GM19468 (cell line): Measurements from ENCODE around the gene STARD5.
A peak's percentile ranks its signal among the peaks of the same experiment; 100 is the strongest.

Experiments used
- ATAC-seq: cut with Tn5 transposase; IDR thresholded peaks from one replicate; pipeline ENCODE4 v1.9.1; 2021; ENCODE audit warnings: mild to moderate bottlenecking, moderate library complexity, moderate number of reproducible peaks; ENCODE audit not compliant: unreplicated experiment; ENCODE audit errors: extremely low read depth

STARD5 gene

GRCh38 chr15:81297147-81297572 is 26.8 kb downstream of the STARD5 start:
- ATAC-seq: no peak

GRCh38 chr15:81296673-81297072 is 27.3 kb downstream of the STARD5 start:
- ATAC-seq: peak; percentile 35

- no peak for ATAC-seq
Measured at GRCh38 chr15:81296186-81296585, 27.8 kb downstream of the STARD5 start.

- ATAC-seq: no peak
Measured at GRCh38 chr15:81295486-81296121, 28.3 kb downstream of the STARD5 start.

- ATAC-seq: no peak
Measured at GRCh38 chr15:81294516-81294880, 29.4 kb downstream of the STARD5 start.

- ATAC-seq: peak; percentile 81
Measured at GRCh38 chr15:81293728-81294515, 30.0 kb downstream of the STARD5 start.

GRCh38 chr15:81292523-81293001 is 31.4 kb downstream of the STARD5 start:
- no peak for ATAC-seq

- no peak for ATAC-seq
Measured at GRCh38 chr15:81291916-81292522, 31.9 kb downstream of the STARD5 start.

- no peak for ATAC-seq
Measured at GRCh38 chr15:81289910-81290309, 34.0 kb downstream of the STARD5 start.

GRCh38 chr15:81288616-81289015 is 35.3 kb downstream of the STARD5 start:
- no peak for ATAC-seq

GRCh38 chr15:81288040-81288439 is 35.9 kb downstream of the STARD5 start:
- ATAC-seq: no peak

- ATAC-seq: no peak
Measured at GRCh38 chr15:81286621-81287121, 37.3 kb downstream of the STARD5 start.

- no peak for ATAC-seq
Measured at GRCh38 chr15:81285461-81285860, 38.5 kb downstream of the STARD5 start.

- peak; percentile 69 for ATAC-seq
Measured at GRCh38 chr15:81284256-81285031, 39.5 kb downstream of the STARD5 start.

- no peak for ATAC-seq
Measured at GRCh38 chr15:81282911-81283310, 41.0 kb downstream of the STARD5 start.

- ATAC-seq: no peak
Measured at GRCh38 chr15:81282606-81282895, 41.4 kb downstream of the STARD5 start.

GRCh38 chr15:81281766-81282605 is 42.0 kb downstream of the STARD5 start:
- ATAC-seq: no peak

GRCh38 chr15:81281456-81281735 is 42.5 kb downstream of the STARD5 start:
- no peak for ATAC-seq

- no peak for ATAC-seq
Measured at GRCh38 chr15:81280696-81281455, 43.1 kb downstream of the STARD5 start.
